ENCODE data around the gene MSGN1. TPM values are rescaled to one million over a fixed set of nuclear protein-coding genes. Genes with fewer than 3 reads are reported as not detected.

Gene MSGN1
- total and polyA plus RNA-seq, 2 of the 4 experiments (the other 2 are of a cell fraction) = not detected

DNA sequence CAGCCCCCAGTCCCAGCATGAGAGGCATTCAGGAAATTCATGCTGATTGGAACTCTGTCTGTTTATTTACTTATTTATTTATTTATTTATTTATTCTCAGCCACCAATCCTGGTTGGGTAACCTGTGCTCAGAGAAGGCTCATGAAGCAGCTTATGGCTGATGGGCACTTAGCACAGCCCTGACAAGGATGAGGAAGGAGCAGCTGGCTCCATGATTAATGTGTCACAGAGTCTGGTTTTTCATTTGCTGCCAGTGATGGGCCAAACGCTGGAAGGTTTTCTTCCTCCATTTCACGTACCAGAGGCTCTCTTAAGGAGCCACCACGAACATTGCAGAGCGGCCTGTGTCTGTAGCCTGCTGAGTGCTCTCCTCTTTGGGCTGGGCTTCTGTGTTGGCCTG is 33.9 kb downstream of the MSGN1 start:
- no peak overlapping the region for H3K56ac ChIP-seq (ENCODE audit: extremely low read depth, insufficient read depth, low read length)
- dilution Hi-C loops (cut with HindIII; ENCODE audit: low sequenced_read_pairs, unreplicated experiment) (no loop called here), in situ Hi-C loops (cut with MboI; ENCODE audit: low sequenced_read_pairs) (loop anchor here (25.0 kb wide), 1 partner anchor 312 kb away; no protein-coding TSS in a partner anchor), intact Hi-C loops (cut with micrococcal nuclease) (no loop called here)
- H3K9me1 ChIP-seq (ENCODE audit: insufficient read depth, low read length) = no peaks in the 10 kb centered on the region
- no TSS peak for BruUV-seq (replicated peaks)
- no peak for TF ChIP-seq MAZ (IDR thresholded peaks at IDR 0.05; ENCODE audit: borderline replicate concordance, low read depth, low read length)
- TF ChIP-seq RFX5 (IDR thresholded peaks at IDR 0.05; ENCODE audit: low read depth, low read length) = no peak
- TF ChIP-seq SMC3 (IDR thresholded peaks at IDR 0.05; ENCODE audit: low read depth, low read length) = no peak
- no peak for TF ChIP-seq POLR2A (IDR thresholded peaks at IDR 0.05; ENCODE audit: low read depth, low read length)
- TF ChIP-seq, protein P1, sequence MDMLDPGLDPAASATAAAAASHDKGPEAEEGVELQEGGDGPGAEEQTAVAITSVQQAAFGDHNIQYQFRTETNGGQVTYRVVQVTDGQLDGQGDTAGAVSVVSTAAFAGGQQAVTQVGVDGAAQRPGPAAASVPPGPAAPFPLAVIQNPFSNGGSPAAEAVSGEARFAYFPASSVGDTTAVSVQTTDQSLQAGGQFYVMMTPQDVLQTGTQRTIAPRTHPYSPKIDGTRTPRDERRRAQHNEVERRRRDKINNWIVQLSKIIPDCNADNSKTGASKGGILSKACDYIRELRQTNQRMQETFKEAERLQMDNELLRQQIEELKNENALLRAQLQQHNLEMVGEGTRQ (IDR thresholded peaks at IDR 0.05; ENCODE audit: low read depth, low read length) = no peak
- TF ChIP-seq NFE2L2 (IDR thresholded peaks at IDR 0.05; ENCODE audit: low read depth, low read length) = no peak
- TF ChIP-seq FOS (IDR thresholded peaks at IDR 0.05; ENCODE audit: low read depth, low read length) = no peak
- no peak for TF ChIP-seq RCOR1 (IDR thresholded peaks at IDR 0.05; ENCODE audit: insufficient replicate concordance, low read length)
- no peak for TF ChIP-seq CHD1 (IDR thresholded peaks at IDR 0.05; ENCODE audit: low read depth, low read length)
- TF ChIP-seq MAFK (IDR thresholded peaks at IDR 0.05; ENCODE audit: low read depth, low read length) = no peak
- no peak for TF ChIP-seq CEBPB (IDR thresholded peaks at IDR 0.05; ENCODE audit: low read depth, low read length)
- TF ChIP-seq, protein P2, sequence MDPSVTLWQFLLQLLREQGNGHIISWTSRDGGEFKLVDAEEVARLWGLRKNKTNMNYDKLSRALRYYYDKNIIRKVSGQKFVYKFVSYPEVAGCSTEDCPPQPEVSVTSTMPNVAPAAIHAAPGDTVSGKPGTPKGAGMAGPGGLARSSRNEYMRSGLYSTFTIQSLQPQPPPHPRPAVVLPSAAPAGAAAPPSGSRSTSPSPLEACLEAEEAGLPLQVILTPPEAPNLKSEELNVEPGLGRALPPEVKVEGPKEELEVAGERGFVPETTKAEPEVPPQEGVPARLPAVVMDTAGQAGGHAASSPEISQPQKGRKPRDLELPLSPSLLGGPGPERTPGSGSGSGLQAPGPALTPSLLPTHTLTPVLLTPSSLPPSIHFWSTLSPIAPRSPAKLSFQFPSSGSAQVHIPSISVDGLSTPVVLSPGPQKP (IDR thresholded peaks at IDR 0.05; ENCODE audit: borderline replicate concordance, low read depth, low read length) = no peak
- no peak for TF ChIP-seq RAD21 (IDR thresholded peaks at IDR 0.05; ENCODE audit: low read length)
- TF ChIP-seq, protein P3, sequence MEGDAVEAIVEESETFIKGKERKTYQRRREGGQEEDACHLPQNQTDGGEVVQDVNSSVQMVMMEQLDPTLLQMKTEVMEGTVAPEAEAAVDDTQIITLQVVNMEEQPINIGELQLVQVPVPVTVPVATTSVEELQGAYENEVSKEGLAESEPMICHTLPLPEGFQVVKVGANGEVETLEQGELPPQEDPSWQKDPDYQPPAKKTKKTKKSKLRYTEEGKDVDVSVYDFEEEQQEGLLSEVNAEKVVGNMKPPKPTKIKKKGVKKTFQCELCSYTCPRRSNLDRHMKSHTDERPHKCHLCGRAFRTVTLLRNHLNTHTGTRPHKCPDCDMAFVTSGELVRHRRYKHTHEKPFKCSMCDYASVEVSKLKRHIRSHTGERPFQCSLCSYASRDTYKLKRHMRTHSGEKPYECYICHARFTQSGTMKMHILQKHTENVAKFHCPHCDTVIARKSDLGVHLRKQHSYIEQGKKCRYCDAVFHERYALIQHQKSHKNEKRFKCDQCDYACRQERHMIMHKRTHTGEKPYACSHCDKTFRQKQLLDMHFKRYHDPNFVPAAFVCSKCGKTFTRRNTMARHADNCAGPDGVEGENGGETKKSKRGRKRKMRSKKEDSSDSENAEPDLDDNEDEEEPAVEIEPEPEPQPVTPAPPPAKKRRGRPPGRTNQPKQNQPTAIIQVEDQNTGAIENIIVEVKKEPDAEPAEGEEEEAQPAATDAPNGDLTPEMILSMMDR (conservative IDR thresholded peaks at IDR 0.05; ENCODE audit: low read depth, low read length) = no peak
- no peak for TF ChIP-seq BHLHE40 (IDR thresholded peaks at IDR 0.05; ENCODE audit: low read depth, low read length)
- no peak for TF ChIP-seq MXI1 (IDR thresholded peaks at IDR 0.05; ENCODE audit: borderline replicate concordance, low read depth, low read length)
- no peaks in the 10 kb centered on the region for H3K36me3 ChIP-seq (ENCODE audit: control insufficient read depth, insufficient read depth, low read length)
- H3K4me3 ChIP-seq (ENCODE audit: insufficient read depth, low read depth, low read length) = no peak overlapping the region
- H2AK9ac ChIP-seq (replicated peaks; ENCODE audit: low read depth, low read length, poor library complexity) = no peak overlapping the region
- no peak overlapping the region for H3K4me2 ChIP-seq (ENCODE audit: low read depth, low read length)
- ATAC-seq (ENCODE audit: low read depth) (no peak), DNase-seq (no peak)
- H2BK20ac ChIP-seq (ENCODE audit: low read depth, low read length) = no peak overlapping the region
- H4K8ac ChIP-seq (ENCODE audit: low read depth in 2 of 2, low read length in 2 of 2) = no peak overlapping the region
- no peak overlapping the region for H2BK15ac ChIP-seq (ENCODE audit: low read depth, low read length)
- no peak overlapping the region for H2BK120ac ChIP-seq (ENCODE audit: low read depth, low read length)
- CTCF ChIA-PET = interaction anchor here (0.6 to 1.1 kb wide), 4 partner anchors 19 to 528 kb away, joined by 3 to 4 read pairs (median 3); no protein-coding TSS in a partner anchor
- H3K18ac ChIP-seq (ENCODE audit: low read depth, low read length) = no peak overlapping the region
- no peaks in the 10 kb centered on the region for H3K79me1 ChIP-seq (ENCODE audit: low read depth in 1 of 2, low read length in 2 of 2)
- H2AFZ ChIP-seq (replicated peaks; ENCODE audit: low read length, poor library complexity) = no peak overlapping the region
- WGBS, 2 experiments (ENCODE audit: extremely low coverage in 2 of 2, insufficient read length in 1 of 2) = no CpG with 5 or more reads among the region's 4 CpGs
- no peak overlapping the region for H2AK5ac ChIP-seq (ENCODE audit: low read depth, low read length)
- no peaks in the 10 kb centered on the region for H4K20me1 ChIP-seq (ENCODE audit: insufficient read depth, low read length)
- peaks cover 3% of the 10 kb centered on the region for H3K27me3 ChIP-seq (ENCODE audit: control insufficient read depth, insufficient read depth, low read length)
- no peaks in the 10 kb centered on the region for H3K4me1 ChIP-seq (ENCODE audit: control insufficient read depth, insufficient read depth, low read length)
- H2BK5ac ChIP-seq (ENCODE audit: low read depth, low read length, poor library complexity, severe bottlenecking) = no peak overlapping the region
- H3K9ac ChIP-seq (ENCODE audit: low read depth, low read length) = no peak overlapping the region
- no peak overlapping the region for H3K27ac ChIP-seq (ENCODE audit: insufficient read depth, low read length)
- H3K14ac ChIP-seq (replicated peaks; ENCODE audit: low read depth, low read length) = no peak overlapping the region
- no peak overlapping the region for H3K23ac ChIP-seq (ENCODE audit: low read depth, low read length)
- no peak overlapping the region for H4K5ac ChIP-seq (ENCODE audit: low read depth, low read length)
- POLR2A ChIA-PET (ENCODE audit: unreplicated experiment) = no interaction called here
- H4K91ac ChIP-seq (ENCODE audit: insufficient read depth, low read depth, low read length) = no peak overlapping the region
- H3K9me3 ChIP-seq (ENCODE audit: control insufficient read depth, insufficient read depth, low read length) = no peaks in the 10 kb centered on the region
- no peak overlapping the region for H3K4ac ChIP-seq (ENCODE audit: low read depth, low read length)
